GM19467 (cell line): ENCODE data around the gene KRT36.

Source experiments
- ATAC-seq: cut with Tn5 transposase; IDR thresholded peaks from one replicate; pipeline ENCODE4 v1.9.1; 2021; ENCODE audit warnings: mild to moderate bottlenecking, moderate library complexity; ENCODE audit not compliant: unreplicated experiment

The KRT36 gene

GRCh38 chr17:41442739-41443138 lies 47.0 kb downstream of the KRT36 start:
- no peak for ATAC-seq

- no peak for ATAC-seq
These were observed 49.1 kb downstream of the KRT36 start, which contains the start of gene KRT38 for GRCh38 chr17:41440531-41441033. Gene KRT38 (minus strand): TSS chr17:41440983. CDS start chr17:41440921, 62 bp downstream.

- no peak for ATAC-seq
These were observed 50.3 kb downstream of the KRT36 start for GRCh38 chr17:41439375-41439774.

- no peak for ATAC-seq
These were observed 51.9 kb downstream of the KRT36 start for GRCh38 chr17:41437769-41438168.

GRCh38 chr17:41437254-41437653 lies 52.5 kb downstream of the KRT36 start:
- no peak for ATAC-seq
